Peyer's patch (tissue), 4 donors: Measurements from ENCODE around the gene PRPF39. TPM values are rescaled to one million over a fixed set of nuclear protein-coding genes. Genes with fewer than 3 reads are reported as not detected.
"Not testable (repeated sequence)": the region's sequence is repeated elsewhere in the genome, so short reads cannot be mapped to it uniquely, and the experiment has no call there.

Source experiments
- DNase-seq, 3 donors: peaks; one replicate each; pipeline ENCODE4 v3.0.0-alpha.2; 2017 to 2019
- H3K27ac ChIP-seq, 4 donors: fragments of 200-600 bp; sonication (generic); one replicate each; pipeline ENCODE4 v1.5.1; 2016 to 2019
- H3K27me3 ChIP-seq, 2 donors: fragments of 200-600 bp; sonication (generic); one replicate each; pipeline ENCODE4 v1.5.1; 2019
- H3K36me3 ChIP-seq, 3 donors: fragments of 200-600 bp; sonication (generic); one replicate each; pipeline ENCODE4 v1.5.1; 2016 to 2019
- H3K4me1 ChIP-seq, 4 donors: fragments of 200-600 bp; sonication (generic); one replicate each; pipeline ENCODE4 v1.5.1; 2016 to 2019
- H3K4me3 ChIP-seq, 4 donors: fragments of 200-600 bp; sonication (generic); 1 replicate in 3 of 4; 2 replicates in 1 of 4; pipeline ENCODE4 v1.5.1; 2016 to 2019; ENCODE audit warnings: mild to moderate bottlenecking in 1 of 4
- H3K9me3 ChIP-seq, 4 donors: fragments of 200-600 bp; sonication (generic); one replicate each; pipeline ENCODE4 v1.5.1; 2016 to 2019; ENCODE audit warnings: mild to moderate bottlenecking in 1 of 4
- CTCF ChIP-seq, 6 experiments: fragments of 450-650 bp in 4 of 6; fragments of 200-600 bp in 2 of 6; sonication (generic) in 1 of 6; IDR thresholded peaks; one replicate each; pipeline ENCODE4 v1.5.1; 2017 to 2019; ENCODE audit warnings: antibody characterized with exemption in 6 of 6, mild to moderate bottlenecking in 3 of 6, moderate library complexity in 1 of 6
- POLR2A ChIP-seq, 2 donors: fragments of 450-650 bp; IDR thresholded peaks; one replicate each; pipeline ENCODE4 v1.5.1; 2017; ENCODE audit warnings: antibody characterized with exemption in 2 of 2, mild to moderate bottlenecking in 2 of 2, moderate library complexity in 2 of 2
- total RNA-seq, 4 donors: library from RNA; depleted of rRNA; stranded (reverse); fragments of >200 nt; gene quantifications; one replicate each; pipeline ENCODE4 v1.1.0, GENCODE V29; 2016

Gene PRPF39
- total RNA-seq, 4 donors from 2014 or later = 46.6 to 87.5 (median 64.1) TPM

GRCh38 chr14:45068396-45068795 is 15.5 kb upstream of the PRPF39 start:
- TF ChIP-seq CTCF (IDR thresholded peaks at IDR 0.05) = no peak
- no peak for TF ChIP-seq POLR2A (IDR thresholded peaks at IDR 0.05)
- H3K9me3 ChIP-seq = no peaks in the 10 kb centered on the region
- H3K36me3 ChIP-seq = no peaks in the 10 kb centered on the region

GRCh38 chr14:45070215-45070614 is 13.7 kb upstream of the PRPF39 start:
- H3K36me3 ChIP-seq = no peaks in the 10 kb centered on the region
- H3K4me1 ChIP-seq = no peaks in the 10 kb centered on the region
- H3K27me3 ChIP-seq = no peaks in the 10 kb centered on the region
- TF ChIP-seq POLR2A (IDR thresholded peaks at IDR 0.05) (no peak), CTCF (IDR thresholded peaks at IDR 0.05) (no peak)
- H3K27ac ChIP-seq = no peak overlapping the region
- no peak for DNase-seq
- no peaks in the 10 kb centered on the region for H3K9me3 ChIP-seq
- no peak overlapping the region for H3K4me3 ChIP-seq

More at GRCh38 chr14:45068396-45068795, 15.5 kb upstream of the PRPF39 start:
- H3K4me3 ChIP-seq = no peak overlapping the region
- H3K27ac ChIP-seq = no peak overlapping the region
- no peaks in the 10 kb centered on the region for H3K4me1 ChIP-seq
- DNase-seq = no peak
- no peaks in the 10 kb centered on the region for H3K27me3 ChIP-seq

- no peak for TF ChIP-seq POLR2A (IDR thresholded peaks at IDR 0.05)
- no peak for TF ChIP-seq CTCF (IDR thresholded peaks at IDR 0.05)
- no peak overlapping the region for H3K4me3 ChIP-seq
- H3K36me3 ChIP-seq = no peaks in the 10 kb centered on the region
- no peaks in the 10 kb centered on the region for H3K9me3 ChIP-seq
- H3K27ac ChIP-seq = no peak overlapping the region
- no peaks in the 10 kb centered on the region for H3K27me3 ChIP-seq
- no peaks in the 10 kb centered on the region for H3K4me1 ChIP-seq
- no peak for DNase-seq
Measured at GRCh38 chr14:45072126-45072525, 11.8 kb upstream of the PRPF39 start.

- no peak for TF ChIP-seq CTCF (IDR thresholded peaks at IDR 0.05)
- no peak for TF ChIP-seq POLR2A (IDR thresholded peaks at IDR 0.05)
- Histone ChIP-seq H3K9me3 (no peaks in the 10 kb centered on the region), H3K4me3 (no peak overlapping the region), H3K27ac (no peak overlapping the region), H3K4me1 (no peaks in the 10 kb centered on the region), H3K27me3 (no peaks in the 10 kb centered on the region), H3K36me3 (no peaks in the 10 kb centered on the region)
- no peak for DNase-seq
Measured at GRCh38 chr14:45073231-45073879, 10.6 kb upstream of the PRPF39 start.

GRCh38 chr14:45078323-45078722 is 5.6 kb upstream of the PRPF39 start:
- Histone ChIP-seq H3K27ac (no peak overlapping the region), H3K4me1 (peaks cover 0 to 3% (median 0%) of the 10 kb centered on the region in 4 donors), H3K27me3 (no peaks in the 10 kb centered on the region), H3K36me3 (no peaks in the 10 kb centered on the region), H3K9me3 (no peaks in the 10 kb centered on the region), H3K4me3 (no peak overlapping the region)
- no peak for TF ChIP-seq CTCF (IDR thresholded peaks at IDR 0.05)
- TF ChIP-seq POLR2A (IDR thresholded peaks at IDR 0.05) = no peak
- no peak for DNase-seq

- H3K4me3 ChIP-seq, H3K27me3 ChIP-seq, H3K27ac ChIP-seq, H3K9me3 ChIP-seq, H3K4me1 ChIP-seq, DNase-seq, H3K36me3 ChIP-seq: not testable (repeated sequence)
Measured at GRCh38 chr14:45080416-45080968, 3.4 kb upstream of the PRPF39 start.

GRCh38 chr14:45081096-45081495 is 2.8 kb upstream of the PRPF39 start:
- not testable (repeated sequence) for H3K27ac ChIP-seq, H3K36me3 ChIP-seq, H3K4me1 ChIP-seq, H3K9me3 ChIP-seq, DNase-seq, H3K27me3 ChIP-seq, H3K4me3 ChIP-seq
